HEK293 (cell line): Measurements from ENCODE around the gene ARMH3.

Source experiments
- SALL2 ChIP-seq: fragments of 450-650 bp; formaldehyde crosslinking; IDR thresholded peaks from 2 replicates; pipeline ENCODE4 v1.5.0; 2017; ENCODE audit warnings: missing biosample characterization, mild to moderate bottlenecking, missing genetic modification characterization, borderline replicate concordance
- ZFP3 ChIP-seq: fragments of 450-650 bp; formaldehyde crosslinking; IDR thresholded peaks from 2 replicates; pipeline ENCODE4 v1.5.1; 2016; ENCODE audit warnings: low read depth, missing biosample characterization, missing genetic modification characterization
- ZNF654 ChIP-seq: fragments of 450-650 bp; formaldehyde crosslinking; IDR thresholded peaks from 2 replicates; pipeline ENCODE4 v1.5.1; 2016; ENCODE audit warnings: low read depth, missing biosample characterization, missing genetic modification characterization
- TF ChIP-seq, protein P1 (sequence below): fragments of 450-650 bp; formaldehyde crosslinking; IDR thresholded peaks from 2 replicates; pipeline ENCODE4 v1.5.1; 2016; ENCODE audit warnings: missing biosample characterization, missing genetic modification characterization
- TF ChIP-seq, protein P2 (sequence below): fragments of 450-650 bp; formaldehyde crosslinking; IDR thresholded peaks from 2 replicates; pipeline ENCODE4 v1.5.1; 2016; ENCODE audit warnings: missing biosample characterization, missing genetic modification characterization

DNA sequence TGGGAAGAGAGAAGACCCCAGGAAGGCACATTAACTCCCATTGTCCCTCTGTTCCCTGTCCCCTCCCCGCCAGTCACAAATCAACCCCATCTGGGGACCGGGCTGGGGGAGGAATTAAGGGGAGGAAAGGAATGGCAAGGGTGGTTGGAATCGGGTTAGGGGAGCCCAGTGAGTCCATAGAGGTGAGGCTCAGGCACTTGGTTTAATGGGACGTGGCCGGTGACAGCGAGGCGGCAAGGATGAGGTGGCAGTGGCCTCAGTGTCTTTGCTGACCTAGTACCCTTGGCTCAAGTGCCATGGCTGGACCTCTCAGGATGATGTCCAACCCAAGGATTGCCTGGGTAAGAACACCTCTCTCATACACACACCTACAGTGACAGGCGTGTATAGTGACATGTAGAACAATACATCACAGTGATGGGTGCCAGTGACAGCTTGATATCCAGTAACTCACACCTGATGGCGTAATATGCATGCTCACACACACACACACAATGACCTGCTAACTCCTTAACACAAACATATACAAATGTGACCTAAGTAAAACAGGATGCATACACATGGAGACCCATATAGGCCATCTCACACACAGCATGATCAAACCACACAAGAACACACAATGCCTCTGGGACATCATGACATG, 224.7 kb downstream of the ARMH3 start:
- TF ChIP-seq, protein P1, sequence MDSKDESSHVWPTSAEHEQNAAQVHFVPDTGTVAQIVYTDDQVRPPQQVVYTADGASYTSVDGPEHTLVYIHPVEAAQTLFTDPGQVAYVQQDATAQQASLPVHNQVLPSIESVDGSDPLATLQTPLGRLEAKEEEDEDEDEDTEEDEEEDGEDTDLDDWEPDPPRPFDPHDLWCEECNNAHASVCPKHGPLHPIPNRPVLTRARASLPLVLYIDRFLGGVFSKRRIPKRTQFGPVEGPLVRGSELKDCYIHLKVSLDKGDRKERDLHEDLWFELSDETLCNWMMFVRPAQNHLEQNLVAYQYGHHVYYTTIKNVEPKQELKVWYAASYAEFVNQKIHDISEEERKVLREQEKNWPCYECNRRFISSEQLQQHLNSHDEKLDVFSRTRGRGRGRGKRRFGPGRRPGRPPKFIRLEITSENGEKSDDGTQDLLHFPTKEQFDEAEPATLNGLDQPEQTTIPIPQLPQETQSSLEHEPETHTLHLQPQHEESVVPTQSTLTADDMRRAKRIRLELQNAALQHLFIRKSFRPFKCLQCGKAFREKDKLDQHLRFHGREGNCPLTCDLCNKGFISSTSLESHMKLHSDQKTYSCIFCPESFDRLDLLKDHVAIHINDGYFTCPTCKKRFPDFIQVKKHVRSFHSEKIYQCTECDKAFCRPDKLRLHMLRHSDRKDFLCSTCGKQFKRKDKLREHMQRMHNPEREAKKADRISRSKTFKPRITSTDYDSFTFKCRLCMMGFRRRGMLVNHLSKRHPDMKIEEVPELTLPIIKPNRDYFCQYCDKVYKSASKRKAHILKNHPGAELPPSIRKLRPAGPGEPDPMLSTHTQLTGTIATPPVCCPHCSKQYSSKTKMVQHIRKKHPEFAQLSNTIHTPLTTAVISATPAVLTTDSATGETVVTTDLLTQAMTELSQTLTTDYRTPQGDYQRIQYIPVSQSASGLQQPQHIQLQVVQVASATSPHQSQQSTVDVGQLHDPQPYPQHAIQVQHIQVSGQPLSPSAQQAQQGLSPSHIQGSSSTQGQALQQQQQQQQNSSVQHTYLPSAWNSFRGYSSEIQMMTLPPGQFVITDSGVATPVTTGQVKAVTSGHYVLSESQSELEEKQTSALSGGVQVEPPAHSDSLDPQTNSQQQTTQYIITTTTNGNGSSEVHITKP (tag by site-specific recombination) = no peak
- TF ChIP-seq, protein P2, sequence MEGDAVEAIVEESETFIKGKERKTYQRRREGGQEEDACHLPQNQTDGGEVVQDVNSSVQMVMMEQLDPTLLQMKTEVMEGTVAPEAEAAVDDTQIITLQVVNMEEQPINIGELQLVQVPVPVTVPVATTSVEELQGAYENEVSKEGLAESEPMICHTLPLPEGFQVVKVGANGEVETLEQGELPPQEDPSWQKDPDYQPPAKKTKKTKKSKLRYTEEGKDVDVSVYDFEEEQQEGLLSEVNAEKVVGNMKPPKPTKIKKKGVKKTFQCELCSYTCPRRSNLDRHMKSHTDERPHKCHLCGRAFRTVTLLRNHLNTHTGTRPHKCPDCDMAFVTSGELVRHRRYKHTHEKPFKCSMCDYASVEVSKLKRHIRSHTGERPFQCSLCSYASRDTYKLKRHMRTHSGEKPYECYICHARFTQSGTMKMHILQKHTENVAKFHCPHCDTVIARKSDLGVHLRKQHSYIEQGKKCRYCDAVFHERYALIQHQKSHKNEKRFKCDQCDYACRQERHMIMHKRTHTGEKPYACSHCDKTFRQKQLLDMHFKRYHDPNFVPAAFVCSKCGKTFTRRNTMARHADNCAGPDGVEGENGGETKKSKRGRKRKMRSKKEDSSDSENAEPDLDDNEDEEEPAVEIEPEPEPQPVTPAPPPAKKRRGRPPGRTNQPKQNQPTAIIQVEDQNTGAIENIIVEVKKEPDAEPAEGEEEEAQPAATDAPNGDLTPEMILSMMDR = no peak
- TF ChIP-seq ZFP3 (tag by site-specific recombination) (no peak), SALL2 (tag by site-specific recombination) (no peak), ZNF654 (no peak)
